Measurements from ENCODE around the gene IL17REL. TPM values are rescaled to one million over a fixed set of nuclear protein-coding genes. Genes with fewer than 3 reads are reported as not detected.
A peak's percentile ranks its signal among the peaks of the same experiment; 100 is the strongest.

Gene IL17REL
- total and polyA plus RNA-seq, 2 of the 13 experiments (the other 11 are each of a cell fraction or from before 2014, with no cell fraction given): not detected

- TF ChIP-seq DRAP1 (CRISPR knock-in tag; IDR thresholded peaks at IDR 0.05): no peak
- 0 out of 2 replicates have a peak, but pooled peaks have one; percentile 11 for TF ChIP-seq SAP130 (CRISPR knock-in tag; IDR thresholded peaks at IDR 0.05; ENCODE audit: low read depth)
- TF ChIP-seq ZNF335 (CRISPR knock-in tag; IDR thresholded peaks at IDR 0.05): no peak
- TF ChIP-seq NFE2 (CRISPR knock-in tag; IDR thresholded peaks at IDR 0.05): no peak
- no peak for TF ChIP-seq ZNF264 (CRISPR knock-in tag; IDR thresholded peaks at IDR 0.05)
- TF ChIP-seq ZNF280D (CRISPR knock-in tag; IDR thresholded peaks at IDR 0.05): no peak
- no peak for TF ChIP-seq ZNF34 (CRISPR knock-in tag; IDR thresholded peaks at IDR 0.05; ENCODE audit: borderline replicate concordance)
- TF ChIP-seq, protein P1, sequence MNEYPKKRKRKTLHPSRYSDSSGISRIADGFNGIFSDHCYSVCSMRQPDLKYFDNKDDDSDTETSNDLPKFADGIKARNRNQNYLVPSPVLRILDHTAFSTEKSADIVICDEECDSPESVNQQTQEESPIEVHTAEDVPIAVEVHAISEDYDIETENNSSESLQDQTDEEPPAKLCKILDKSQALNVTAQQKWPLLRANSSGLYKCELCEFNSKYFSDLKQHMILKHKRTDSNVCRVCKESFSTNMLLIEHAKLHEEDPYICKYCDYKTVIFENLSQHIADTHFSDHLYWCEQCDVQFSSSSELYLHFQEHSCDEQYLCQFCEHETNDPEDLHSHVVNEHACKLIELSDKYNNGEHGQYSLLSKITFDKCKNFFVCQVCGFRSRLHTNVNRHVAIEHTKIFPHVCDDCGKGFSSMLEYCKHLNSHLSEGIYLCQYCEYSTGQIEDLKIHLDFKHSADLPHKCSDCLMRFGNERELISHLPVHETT (CRISPR knock-in tag; conservative IDR thresholded peaks at IDR 0.05): no peak
These were observed 18.0 kb upstream of the IL17REL start (continued) for GRCh38 chr22:50030297-50031188.

All from HepG2 (cell line).